NOMO-1 treated with dmso at 0.1 percent for 144 hours (cell line): Measurements from ENCODE around the gene TH.

ENCODE experiments used
- DNase-seq: peaks from one replicate; lab custom pipeline; 2025; ENCODE audit not compliant: unreplicated experiment; lab: John Stamatoyannopoulos, UW

TH gene

DNA sequence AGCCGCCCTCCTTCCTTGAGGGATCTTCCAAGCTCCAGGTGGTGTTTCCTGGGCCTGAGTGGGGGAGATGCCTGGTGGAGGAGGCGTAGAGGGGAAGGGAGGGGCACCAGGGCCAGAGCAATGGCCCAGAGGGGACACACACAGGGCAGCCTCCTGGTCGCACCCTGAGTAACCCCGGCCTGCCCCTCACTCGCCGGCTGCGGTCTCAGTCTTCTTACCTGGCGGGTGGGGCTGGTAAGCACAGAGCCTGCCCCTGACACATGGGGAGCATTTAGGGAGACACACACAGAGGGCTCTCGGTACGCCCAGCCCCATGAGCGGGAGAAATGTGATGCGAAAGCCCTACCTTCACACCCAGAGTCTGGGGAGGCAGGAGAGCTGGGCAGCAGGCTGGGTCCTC is 56.3 kb downstream of the TH start:
- DNase-seq, result no peak

DNA sequence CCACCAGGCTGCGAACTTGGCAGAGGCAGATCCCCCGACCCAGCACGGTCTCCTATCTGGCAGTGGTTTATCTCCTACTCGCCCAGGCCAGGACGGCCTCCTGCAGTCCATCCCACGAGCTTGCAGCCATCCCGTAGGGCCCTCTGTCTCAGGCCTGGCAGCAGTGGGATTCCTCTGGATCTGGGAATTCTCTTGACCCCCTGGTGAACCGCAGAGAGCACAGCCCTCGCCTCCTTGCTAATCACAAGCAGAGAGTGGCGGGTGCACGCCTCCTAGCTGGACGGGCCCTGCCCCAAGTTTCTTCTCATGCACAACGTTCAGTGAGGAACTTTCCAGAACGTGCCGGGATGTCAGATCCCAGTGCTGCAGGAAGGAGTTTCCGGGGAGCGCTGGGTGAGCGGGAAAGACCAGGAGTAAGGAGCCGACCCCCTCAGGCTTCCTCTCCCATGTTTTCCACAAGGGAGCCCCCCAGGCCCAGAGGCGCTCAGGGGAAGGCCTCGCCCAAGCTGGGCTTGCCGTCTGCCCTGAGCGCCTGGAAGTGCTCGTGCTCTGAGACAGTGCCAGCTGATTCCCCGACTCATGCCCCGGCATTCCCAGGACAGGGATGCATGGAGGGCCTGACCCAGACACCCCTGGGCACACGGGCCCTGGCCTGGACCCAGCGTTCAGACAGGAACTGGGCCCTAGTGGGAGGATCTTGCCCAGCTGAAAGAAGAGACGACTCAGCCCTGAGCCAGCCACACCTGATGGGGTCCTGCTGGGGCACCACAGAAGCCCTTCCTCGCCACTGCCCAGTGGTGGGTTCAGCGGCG is 57.0 kb downstream of the TH start:
- DNase-seq, result no peak
